ENCODE data around the gene TENM4. TPM values are rescaled to one million over a fixed set of nuclear protein-coding genes. Genes with fewer than 3 reads are reported as not detected.

Gene TENM4
- polyA plus RNA-seq, 3 donors = 0.31 to 1.7 TPM; not detected in 1

DNA sequence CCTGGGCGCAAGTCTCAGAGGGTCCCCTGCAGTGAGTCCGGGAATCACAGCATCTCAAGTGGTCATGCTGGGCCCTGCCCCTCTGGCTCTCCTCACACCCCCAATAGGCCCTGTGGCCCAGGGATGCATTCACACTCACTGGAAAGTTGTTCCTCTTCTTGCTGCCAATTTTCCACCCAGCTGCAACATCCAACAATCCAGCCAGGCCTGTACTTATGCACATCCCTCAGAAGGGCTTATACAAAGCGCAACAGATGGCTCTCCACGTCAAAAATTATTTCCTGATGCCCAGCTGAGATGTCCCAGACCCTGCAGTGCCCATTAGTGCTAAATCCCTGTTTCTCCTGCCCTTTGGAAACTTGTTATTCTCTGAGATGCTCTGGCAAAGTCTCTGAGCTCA is 458.4 kb downstream of the TENM4 start:
- Histone ChIP-seq H3K4me2 (replicated peaks; ENCODE audit: extremely low read depth, low read length, poor library complexity, severe bottlenecking) (no peak overlapping the region), H2AFZ (ENCODE audit: insufficient read depth, low read depth, low read length, poor library complexity, severe bottlenecking) (no peak overlapping the region), H3K4me3 (replicated peaks in 1 of 3; ENCODE audit: low read depth in 2 of 3, low read length in 3 of 3) (no peak overlapping the region), H3K27ac (ENCODE audit: low read depth in 1 of 2, low read length in 2 of 2) (no peak overlapping the region), H3K79me2 (ENCODE audit: insufficient read depth, low read length) (no peaks in the 10 kb centered on the region), H3K4me1 (ENCODE audit: control insufficient read depth in 1 of 2, insufficient read depth in 2 of 2, low read length in 2 of 2) (no peaks in the 10 kb centered on the region), H4K20me1 (ENCODE audit: insufficient read depth, low read length) (no peaks in the 10 kb centered on the region), H3K9ac (ENCODE audit: insufficient read depth, low read length, poor library complexity, severe bottlenecking) (no peak overlapping the region), H3K27me3 (ENCODE audit: control insufficient read depth in 2 of 2, insufficient read depth in 2 of 2, low read length in 2 of 2) (peaks cover 2 to 5% of the 10 kb centered on the region in 2 donors), H3K9me3 (replicated peaks in 1 of 2; ENCODE audit: control insufficient read depth in 1 of 2, insufficient read depth in 1 of 2, low read length in 2 of 2) (no peaks in the 10 kb centered on the region), H3K36me3 (replicated peaks in 1 of 2; ENCODE audit: control insufficient read depth in 1 of 2, insufficient read depth in 2 of 2, low read length in 2 of 2) (no peaks in the 10 kb centered on the region)
- WGBS (ENCODE audit: insufficient coverage) = 91% methylated on average over 4 of the region's 4 CpGs
- Mint-ChIP-seq H3K27me3 (ENCODE audit: low read depth in 3 of 3) (peaks cover 2 to 10% (median 3%) of the 10 kb centered on the region in 3 donors), H3K27ac (peak overlapping the region in 1 of 7 donors; percentile 48), H3K4me1 (no peaks in the 10 kb centered on the region), H3K9me3 (peaks cover 0 to 6% (median 0%) of the 10 kb centered on the region in 7 donors), H3K36me3 (no peaks in the 10 kb centered on the region), H3K4me3 (no peak overlapping the region)
- DNase-seq = no peak
- intact Hi-C loops (cut with micrococcal nuclease) = no loop called here
- TF ChIP-seq CTCF (IDR thresholded peaks at IDR 0.05) = no peak

- H3K36me3 Mint-ChIP-seq = no peaks in the 10 kb centered on the region
- H3K27me3 ChIP-seq (ENCODE audit: control insufficient read depth in 2 of 2, insufficient read depth in 2 of 2, low read length in 2 of 2) = peaks cover 2 to 3% of the 10 kb centered on the region in 2 donors
- no peak overlapping the region for H3K27ac Mint-ChIP-seq
- 100% methylated on average over 1 of the region's 3 CpGs for WGBS (ENCODE audit: insufficient coverage)
- no peak for TF ChIP-seq CTCF (IDR thresholded peaks at IDR 0.05)
- H3K4me3 ChIP-seq (replicated peaks in 1 of 3; ENCODE audit: low read depth in 2 of 3, low read length in 3 of 3) = no peak overlapping the region
- H2AFZ ChIP-seq (ENCODE audit: insufficient read depth, low read depth, low read length, poor library complexity, severe bottlenecking) = no peak overlapping the region
- peaks cover 2 to 12% (median 3%) of the 10 kb centered on the region in 3 donors for H3K27me3 Mint-ChIP-seq (ENCODE audit: low read depth in 3 of 3)
- intact Hi-C loops (cut with micrococcal nuclease) = no loop called here
- H3K4me1 ChIP-seq (ENCODE audit: control insufficient read depth in 1 of 2, insufficient read depth in 2 of 2, low read length in 2 of 2) = no peaks in the 10 kb centered on the region
- H3K36me3 ChIP-seq (replicated peaks in 1 of 2; ENCODE audit: control insufficient read depth in 1 of 2, insufficient read depth in 2 of 2, low read length in 2 of 2) = no peaks in the 10 kb centered on the region
- no peak for DNase-seq
- no peak overlapping the region for H3K4me3 Mint-ChIP-seq
- no peaks in the 10 kb centered on the region for H3K79me2 ChIP-seq (ENCODE audit: insufficient read depth, low read length)
- peaks cover 0 to 10% (median 0%) of the 10 kb centered on the region in 7 donors for H3K9me3 Mint-ChIP-seq
- no peaks in the 10 kb centered on the region for H3K9me3 ChIP-seq (replicated peaks in 1 of 2; ENCODE audit: control insufficient read depth in 1 of 2, insufficient read depth in 1 of 2, low read length in 2 of 2)
- no peak overlapping the region for H3K9ac ChIP-seq (ENCODE audit: insufficient read depth, low read length, poor library complexity, severe bottlenecking)
- H3K27ac ChIP-seq (ENCODE audit: low read depth in 1 of 2, low read length in 2 of 2) = no peak overlapping the region
- no peaks in the 10 kb centered on the region for H4K20me1 ChIP-seq (ENCODE audit: insufficient read depth, low read length)
- H3K4me1 Mint-ChIP-seq = no peaks in the 10 kb centered on the region
- no peak overlapping the region for H3K4me2 ChIP-seq (replicated peaks; ENCODE audit: extremely low read depth, low read length, poor library complexity, severe bottlenecking)
Observed at GRCh38 chr11:78981153-78981552, 459.7 kb downstream of the TENM4 start.

Measured in CD14-positive monocyte (primary cell).